Neural cell (in vitro differentiated cells): ENCODE results near the gene TNS1. TPM values are rescaled to one million over a fixed set of nuclear protein-coding genes. Genes with fewer than 3 reads are reported as not detected.

Source experiments
- H2AFZ ChIP-seq: fragments of 200-600, 300-800 bp; sonication (generic), shearing (Covaris generic); 2 replicates; pipeline ENCODE4 v1.6.0; 2014; ENCODE audit warnings: low read depth, mild to moderate bottlenecking, antibody characterized with exemption, low read length, moderate library complexity
- H3F3A ChIP-seq: fragments of 200-600 bp; shearing (Covaris generic); 2 replicates; pipeline ENCODE4 v1.6.1; 2016; ENCODE audit warnings: mild to moderate bottlenecking, moderate library complexity, mixed read lengths, antibody characterized with exemption, low read length; ENCODE audit not compliant: insufficient read depth, poor library complexity, severe bottlenecking
- H3K27ac ChIP-seq: fragments of 200-600, 300-800 bp; sonication (generic), shearing (Covaris generic); 2 replicates; pipeline ENCODE4 v1.5.1; 2014; ENCODE audit warnings: mild to moderate bottlenecking, low read length, moderate library complexity
- H3K27me3 ChIP-seq: fragments of 300-800, 200-600 bp; sonication (generic), shearing (Covaris generic); 2 replicates; pipeline ENCODE4 v1.6.0; 2014; ENCODE audit warnings: mild to moderate bottlenecking, low read depth, low read length, moderate library complexity; ENCODE audit not compliant: insufficient read depth
- H3K36me3 ChIP-seq: fragments of 300-800, 200-600 bp; sonication (generic), shearing (Covaris generic); 2 replicates; pipeline ENCODE4 v1.5.1; 2014; ENCODE audit warnings: mild to moderate bottlenecking, antibody characterized with exemption, low read length, moderate library complexity; ENCODE audit not compliant: insufficient read depth
- H3K4me2 ChIP-seq: fragments of 300-800, 200-600 bp; sonication (generic), shearing (Covaris generic); 2 replicates; pipeline ENCODE4 v1.6.0; 2014; ENCODE audit warnings: mild to moderate bottlenecking, low read length
- H3K4me3 ChIP-seq: fragments of 300-800, 200-600 bp; sonication (generic), shearing (Covaris generic); 2 replicates; pipeline ENCODE4 v1.5.1; 2014; ENCODE audit warnings: mild to moderate bottlenecking, low read length, moderate library complexity
- H3K79me2 ChIP-seq: fragments of 200-600 bp; shearing (Covaris generic); replicated peaks from 2 replicates; pipeline ENCODE4 v1.6.0; 2014; ENCODE audit warnings: mild to moderate bottlenecking, low read length, moderate library complexity; ENCODE audit not compliant: insufficient read depth
- H3K9ac ChIP-seq: fragments of 300-800, 200-600 bp; sonication (generic), shearing (Covaris generic); 2 replicates; pipeline ENCODE4 v1.6.1; 2016; ENCODE audit warnings: mild to moderate bottlenecking, low read length, mixed read lengths
- H3K9me2 ChIP-seq: fragments of 200-600 bp; shearing (Covaris generic); 2 replicates; pipeline ENCODE4 v1.6.1; 2016; ENCODE audit warnings: mild to moderate bottlenecking, low read length, mixed read lengths; ENCODE audit not compliant: insufficient read depth
- H3K9me3 ChIP-seq: fragments of 200-600, 300-800 bp; sonication (generic), shearing (Covaris generic); 2 replicates; pipeline ENCODE4 v1.6.1; 2016; ENCODE audit warnings: mild to moderate bottlenecking, mixed run types, low read length, moderate library complexity, mixed read lengths
- H4K20me1 ChIP-seq: fragments of 200-600 bp; shearing (Covaris generic); 2 replicates; pipeline ENCODE4 v1.6.1; 2016; ENCODE audit warnings: mild to moderate bottlenecking, mixed run types; ENCODE audit not compliant: insufficient read depth
- CTCF ChIP-seq: fragments of 450-650 bp; IDR thresholded peaks from 2 replicates; pipeline ENCODE4 v1.5.1; 2014; ENCODE audit warnings: antibody characterized with exemption, mild to moderate bottlenecking, moderate library complexity; ENCODE audit not compliant: poor library complexity, severe bottlenecking
- EP300 ChIP-seq: fragments of 450-650 bp; conservative IDR thresholded peaks from 2 replicates; pipeline ENCODE4 v1.6.1; 2014; ENCODE audit warnings: antibody characterized with exemption, mild to moderate bottlenecking, moderate library complexity; ENCODE audit not compliant: poor library complexity, severe bottlenecking
- EZH2 ChIP-seq: fragments of 200-600, 300-800 bp; shearing (Covaris generic), sonication (generic); IDR thresholded peaks from 2 replicates; pipeline ENCODE4 v1.6.1; 2014; ENCODE audit warnings: antibody characterized with exemption, low read length, borderline replicate concordance, mild to moderate bottlenecking; ENCODE audit not compliant: insufficient read depth, poor library complexity, severe bottlenecking
- MXI1 ChIP-seq: fragments of 450-650 bp; conservative IDR thresholded peaks from 2 replicates; pipeline ENCODE4 v1.6.1; 2014; ENCODE audit warnings: antibody characterized with exemption, mild to moderate bottlenecking; ENCODE audit not compliant: poor library complexity, severe bottlenecking
- POLR2AphosphoS5 ChIP-seq: IDR thresholded peaks from 2 replicates; pipeline ENCODE4 v1.6.1; 2012
- RAD21 ChIP-seq: fragments of 450-650 bp; conservative IDR thresholded peaks from 2 replicates; pipeline ENCODE4 v1.6.1; 2014; ENCODE audit warnings: antibody characterized with exemption, mild to moderate bottlenecking, moderate library complexity
- SMC3 ChIP-seq: fragments of 450-650 bp; conservative IDR thresholded peaks from 2 replicates; pipeline ENCODE4 v1.6.1; 2014; ENCODE audit warnings: antibody characterized with exemption, mild to moderate bottlenecking, moderate library complexity; ENCODE audit not compliant: poor library complexity
- TAF1 ChIP-seq: IDR thresholded peaks from 2 replicates; pipeline ENCODE4 v1.6.1; 2012; ENCODE audit warnings: low read depth
- polyA plus RNA-seq: library from polyadenylated mRNA; depleted of rRNA; stranded (reverse); fragments of >200 nt; gene quantifications from 2 replicates; pipeline ENCODE4 v1.2.3, GENCODE V29; 2014
- TF ChIP-seq, protein P1 (sequence below): IDR thresholded peaks from 2 replicates; pipeline ENCODE4 v1.6.1; 2012; ENCODE audit warnings: borderline replicate concordance

Gene TNS1
- polyA plus RNA-seq, 1 donor from 2014 or later: 1.5 TPM

- no peaks in the 10 kb centered on the region for H3K9me3 ChIP-seq
- no peaks in the 10 kb centered on the region for H3F3A ChIP-seq
- no peaks in the 10 kb centered on the region for H3K27me3 ChIP-seq
- no peak overlapping the region for H3K27ac ChIP-seq
- TF ChIP-seq POLR2AphosphoS5: no peak
- no peak for TF ChIP-seq TAF1
- no peak for TF ChIP-seq EP300
- TF ChIP-seq, protein P1, sequence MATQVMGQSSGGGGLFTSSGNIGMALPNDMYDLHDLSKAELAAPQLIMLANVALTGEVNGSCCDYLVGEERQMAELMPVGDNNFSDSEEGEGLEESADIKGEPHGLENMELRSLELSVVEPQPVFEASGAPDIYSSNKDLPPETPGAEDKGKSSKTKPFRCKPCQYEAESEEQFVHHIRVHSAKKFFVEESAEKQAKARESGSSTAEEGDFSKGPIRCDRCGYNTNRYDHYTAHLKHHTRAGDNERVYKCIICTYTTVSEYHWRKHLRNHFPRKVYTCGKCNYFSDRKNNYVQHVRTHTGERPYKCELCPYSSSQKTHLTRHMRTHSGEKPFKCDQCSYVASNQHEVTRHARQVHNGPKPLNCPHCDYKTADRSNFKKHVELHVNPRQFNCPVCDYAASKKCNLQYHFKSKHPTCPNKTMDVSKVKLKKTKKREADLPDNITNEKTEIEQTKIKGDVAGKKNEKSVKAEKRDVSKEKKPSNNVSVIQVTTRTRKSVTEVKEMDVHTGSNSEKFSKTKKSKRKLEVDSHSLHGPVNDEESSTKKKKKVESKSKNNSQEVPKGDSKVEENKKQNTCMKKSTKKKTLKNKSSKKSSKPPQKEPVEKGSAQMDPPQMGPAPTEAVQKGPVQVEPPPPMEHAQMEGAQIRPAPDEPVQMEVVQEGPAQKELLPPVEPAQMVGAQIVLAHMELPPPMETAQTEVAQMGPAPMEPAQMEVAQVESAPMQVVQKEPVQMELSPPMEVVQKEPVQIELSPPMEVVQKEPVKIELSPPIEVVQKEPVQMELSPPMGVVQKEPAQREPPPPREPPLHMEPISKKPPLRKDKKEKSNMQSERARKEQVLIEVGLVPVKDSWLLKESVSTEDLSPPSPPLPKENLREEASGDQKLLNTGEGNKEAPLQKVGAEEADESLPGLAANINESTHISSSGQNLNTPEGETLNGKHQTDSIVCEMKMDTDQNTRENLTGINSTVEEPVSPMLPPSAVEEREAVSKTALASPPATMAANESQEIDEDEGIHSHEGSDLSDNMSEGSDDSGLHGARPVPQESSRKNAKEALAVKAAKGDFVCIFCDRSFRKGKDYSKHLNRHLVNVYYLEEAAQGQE: no peak
- TF ChIP-seq RAD21: no peak
- TF ChIP-seq EZH2: no peak
- TF ChIP-seq CTCF: no peak
- TF ChIP-seq MXI1: no peak
- TF ChIP-seq SMC3: no peak
- H3K9ac ChIP-seq: no peak overlapping the region
- H3K36me3 ChIP-seq: no peaks in the 10 kb centered on the region
- H2AFZ ChIP-seq: no peak overlapping the region
- no peaks in the 10 kb centered on the region for H3K79me2 ChIP-seq
- H3K9me2 ChIP-seq: no peaks in the 10 kb centered on the region
- no peak overlapping the region for H3K4me2 ChIP-seq
- H3K4me3 ChIP-seq: no peak overlapping the region
- H4K20me1 ChIP-seq: no peaks in the 10 kb centered on the region
These were observed 250.8 kb downstream of the TNS1 start for GRCh38 chr2:217751952-217752351.

DNA sequence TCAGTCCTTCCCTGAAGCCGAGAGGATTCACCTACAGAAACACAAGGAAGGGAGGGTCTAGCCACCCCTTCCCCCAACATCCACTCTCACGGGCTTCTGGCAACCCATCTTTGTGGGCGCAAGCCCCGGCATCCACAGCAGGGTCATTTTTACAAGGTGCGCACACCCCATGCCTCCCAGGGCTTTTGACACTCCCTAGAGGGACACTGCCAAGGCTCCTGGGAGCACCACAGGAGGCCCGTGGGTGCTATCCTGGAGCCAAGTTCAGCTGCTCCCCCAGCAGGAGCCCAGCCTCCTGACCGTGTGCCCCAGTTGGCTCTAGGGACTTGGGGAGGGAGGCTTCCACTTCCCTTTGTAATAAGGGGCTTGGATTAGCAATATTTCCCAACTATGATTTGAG lies 251.6 kb downstream of the TNS1 start:
- H2AFZ ChIP-seq: no peak overlapping the region
- H3K36me3 ChIP-seq: no peaks in the 10 kb centered on the region
- no peaks in the 10 kb centered on the region for H4K20me1 ChIP-seq
- no peak overlapping the region for H3K9ac ChIP-seq
- H3K9me3 ChIP-seq: no peaks in the 10 kb centered on the region
- H3F3A ChIP-seq: no peaks in the 10 kb centered on the region
- TF ChIP-seq SMC3 (no peak), TAF1 (no peak), POLR2AphosphoS5 (no peak), EP300 (no peak), RAD21 (no peak), CTCF (no peak), EZH2 (no peak), MXI1 (no peak)
- TF ChIP-seq, protein P1: no peak
- no peaks in the 10 kb centered on the region for H3K79me2 ChIP-seq
- no peaks in the 10 kb centered on the region for H3K27me3 ChIP-seq
- H3K4me3 ChIP-seq: no peak overlapping the region
- no peak overlapping the region for H3K27ac ChIP-seq
- no peak overlapping the region for H3K4me2 ChIP-seq
- H3K9me2 ChIP-seq: no peaks in the 10 kb centered on the region
